ENCODE data around the gene WNK2. TPM values are rescaled to one million over a fixed set of nuclear protein-coding genes. Genes with fewer than 3 reads are reported as not detected.

WNK2 gene
- total RNA-seq, 1 donor from 2014 or later = 1.9 TPM

- H2AFZ ChIP-seq (ENCODE audit: low read depth, low read length) = no peak overlapping the region
- H3K27ac Mint-ChIP-seq (ENCODE audit: unreplicated experiment) = no peak overlapping the region
- no peak overlapping the region for H3K9ac ChIP-seq (ENCODE audit: low read length)
- H3K27me3 ChIP-seq (ENCODE audit: insufficient read depth, low read length) = peaks cover 3% of the 10 kb centered on the region
- FAIRE-seq (no peak), DNase-seq (ENCODE audit: low read depth) (no peak)
- H3K4me3 ChIP-seq (ENCODE audit: insufficient read depth, low read depth, low read length) = no peak overlapping the region
- no peaks in the 10 kb centered on the region for H3K4me1 ChIP-seq (ENCODE audit: insufficient read depth, low read length)
- no peak for TF ChIP-seq CTCF (IDR thresholded peaks at IDR 0.05; ENCODE audit: insufficient read depth, low read depth, low read length)
- no peak for TF ChIP-seq EZH2 (IDR thresholded peaks at IDR 0.05; ENCODE audit: insufficient read depth, low read length)
- no peaks in the 10 kb centered on the region for H3K36me3 ChIP-seq (ENCODE audit: insufficient read depth, low read length)
- peaks cover 19% of the 10 kb centered on the region for H3K27me3 Mint-ChIP-seq (ENCODE audit: low read depth, unreplicated experiment)
- H3K4me1 Mint-ChIP-seq (ENCODE audit: low read depth, unreplicated experiment) = no peaks in the 10 kb centered on the region
- peaks cover 3% of the 10 kb centered on the region for H3K36me3 Mint-ChIP-seq (ENCODE audit: low read depth, unreplicated experiment)
- no peak overlapping the region for H3K27ac ChIP-seq (ENCODE audit: low read depth, low read length)
- no peaks in the 10 kb centered on the region for H3K9me3 Mint-ChIP-seq (ENCODE audit: unreplicated experiment)
- no peak overlapping the region for H3K4me2 ChIP-seq (ENCODE audit: low read length)
- no peaks in the 10 kb centered on the region for H4K20me1 ChIP-seq (ENCODE audit: insufficient read depth, low read length)
- H3K79me2 ChIP-seq (ENCODE audit: insufficient read depth, low read length) = no peaks in the 10 kb centered on the region
- H3K9me3 ChIP-seq (ENCODE audit: insufficient read depth, low read depth, low read length) = no peaks in the 10 kb centered on the region
- H3K4me3 Mint-ChIP-seq (ENCODE audit: unreplicated experiment) = no peak overlapping the region
Measured at GRCh38 chr9:93196096-93197055, 12.4 kb downstream of the WNK2 start.

GRCh38 chr9:93197670-93198069 lies 13.7 kb downstream of the WNK2 start:
- Histone ChIP-seq H3K27ac (ENCODE audit: low read depth, low read length) (no peak overlapping the region), H3K27me3 (ENCODE audit: insufficient read depth, low read length) (peaks cover 3% of the 10 kb centered on the region), H3K9me3 (ENCODE audit: insufficient read depth, low read depth, low read length) (no peaks in the 10 kb centered on the region), H4K20me1 (ENCODE audit: insufficient read depth, low read length) (no peaks in the 10 kb centered on the region), H3K4me1 (ENCODE audit: insufficient read depth, low read length) (no peaks in the 10 kb centered on the region), H3K4me3 (ENCODE audit: insufficient read depth, low read depth, low read length) (no peak overlapping the region), H3K79me2 (ENCODE audit: insufficient read depth, low read length) (no peaks in the 10 kb centered on the region), H2AFZ (ENCODE audit: low read depth, low read length) (no peak overlapping the region), H3K4me2 (ENCODE audit: low read length) (no peak overlapping the region), H3K9ac (ENCODE audit: low read length) (no peak overlapping the region), H3K36me3 (ENCODE audit: insufficient read depth, low read length) (no peaks in the 10 kb centered on the region)
- no peak for TF ChIP-seq EZH2 (IDR thresholded peaks at IDR 0.05; ENCODE audit: insufficient read depth, low read length)
- no peak for TF ChIP-seq CTCF (IDR thresholded peaks at IDR 0.05; ENCODE audit: insufficient read depth, low read depth, low read length)
- peaks cover 3% of the 10 kb centered on the region for H3K36me3 Mint-ChIP-seq (ENCODE audit: low read depth, unreplicated experiment)
- peaks cover 18% of the 10 kb centered on the region for H3K27me3 Mint-ChIP-seq (ENCODE audit: low read depth, unreplicated experiment)
- no peak overlapping the region for H3K4me3 Mint-ChIP-seq (ENCODE audit: unreplicated experiment)
- DNase-seq (ENCODE audit: low read depth) (no peak), FAIRE-seq (no peak)
- H3K9me3 Mint-ChIP-seq (ENCODE audit: unreplicated experiment) = no peaks in the 10 kb centered on the region
- no peaks in the 10 kb centered on the region for H3K4me1 Mint-ChIP-seq (ENCODE audit: low read depth, unreplicated experiment)
- H3K27ac Mint-ChIP-seq (ENCODE audit: unreplicated experiment) = no peak overlapping the region
